Measurements from ENCODE around the gene PAK2.

PAK2 gene

DNA sequence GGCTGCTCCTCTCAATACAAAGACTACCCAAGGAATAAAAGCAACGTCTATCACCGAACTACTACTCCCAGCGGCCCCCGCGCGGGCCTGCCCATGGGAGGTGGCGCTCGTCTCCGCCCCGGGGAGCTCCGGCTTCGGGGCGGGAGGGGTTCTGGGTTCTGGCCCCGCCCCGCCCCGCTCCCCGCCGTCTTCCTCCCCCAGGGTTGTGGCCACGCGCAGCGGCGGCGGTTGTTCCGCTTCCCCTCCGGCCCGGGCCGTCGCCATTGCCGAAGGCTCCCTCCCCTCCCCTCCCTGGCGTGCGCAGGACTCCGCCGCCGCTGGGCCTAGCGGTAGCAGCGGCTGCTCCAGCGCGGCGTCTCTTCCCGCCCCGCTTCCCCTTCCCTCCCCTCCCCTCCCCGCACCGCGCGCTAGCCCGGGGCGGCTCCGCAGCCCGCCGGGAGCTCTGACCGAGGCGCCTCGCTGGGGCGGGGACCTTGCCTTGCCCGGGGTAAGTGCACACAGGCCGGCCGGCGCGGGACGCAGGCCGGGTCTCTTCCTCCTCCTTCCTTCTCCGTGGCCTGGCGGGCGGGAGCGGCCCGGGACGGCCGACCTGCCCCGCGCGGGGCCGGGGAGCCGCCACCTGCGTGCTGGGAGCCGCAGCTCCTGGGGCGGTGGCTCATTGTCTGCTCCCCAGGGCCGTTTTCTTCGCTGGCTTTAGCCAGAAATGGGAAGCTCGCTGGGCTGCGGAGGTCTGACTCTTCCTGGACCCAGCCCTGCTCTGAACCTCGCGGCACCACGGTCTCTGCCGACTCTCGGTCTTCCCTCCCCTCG is at the start of gene PAK2:
Gene PAK2 (plus strand): TSS at position 187 of the 810 bp plus-strand sequence. CDS start 42,790 bp downstream, outside the sequence.
- Histone ChIP-seq H3K9me3 (ENCODE audit: insufficient read depth, low read depth, low read length) (no peaks in the 10 kb centered on the region), H3K4me3 (ENCODE audit: low read length) (peak within 1 kb of the TSS; percentile 98), H3K9ac (ENCODE audit: low read depth, low read length) (peak within 1 kb of the TSS; percentile 94), H3K27ac (ENCODE audit: low read length) (peak within 1 kb of the TSS; percentile 79), H3K4me1 (ENCODE audit: insufficient read depth, low read length) (peaks cover 7% of the 10 kb centered on the region; the same call in 1 of the 2 replicates), H3K27me3 (ENCODE audit: insufficient read depth, low read length) (no peaks in the 10 kb centered on the region), H3K36me3 (ENCODE audit: insufficient read depth, low read depth, low read length) (no peaks in the 10 kb centered on the region)

DNA sequence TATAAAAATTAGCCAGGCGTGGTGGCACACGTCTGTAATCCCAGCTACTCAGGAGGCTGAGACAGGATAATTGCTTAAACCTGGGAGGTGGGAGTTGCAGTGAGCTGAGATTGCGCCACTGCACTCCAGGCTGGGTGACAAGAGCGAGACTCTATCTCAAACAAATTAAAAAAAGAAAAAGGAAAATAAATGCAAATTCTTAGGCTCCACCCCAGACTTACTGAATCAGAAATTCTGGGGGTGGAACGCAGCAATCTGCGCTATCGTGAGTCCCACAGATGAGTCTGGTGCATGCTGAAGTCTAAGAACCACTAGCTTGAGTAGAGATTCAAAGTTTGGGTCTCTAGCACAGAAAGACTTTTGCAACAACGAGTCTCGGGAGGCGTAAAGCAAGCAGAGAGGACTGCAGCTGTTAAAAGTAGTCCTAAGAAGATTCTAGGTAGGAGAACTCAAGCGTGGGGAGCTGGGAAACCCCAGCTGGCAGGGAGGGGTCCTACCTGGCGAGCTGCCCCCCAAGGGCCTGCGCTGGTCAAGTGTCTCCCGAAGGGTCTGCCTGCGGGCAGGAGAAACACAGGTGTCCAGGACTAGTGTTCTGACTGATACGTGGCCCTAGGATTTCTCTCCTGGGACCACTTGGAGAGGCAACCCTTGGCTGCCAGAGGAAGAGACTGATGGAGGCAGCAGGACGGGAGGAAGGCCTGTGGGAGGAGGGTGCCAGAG is 49.6 kb upstream of the PAK2 start:
- no peak overlapping the region for H3K27ac ChIP-seq (ENCODE audit: low read length)
- no peaks in the 10 kb centered on the region for H3K36me3 ChIP-seq (ENCODE audit: insufficient read depth, low read depth, low read length)
- H3K4me1 ChIP-seq (ENCODE audit: insufficient read depth, low read length), result no peaks in the 10 kb centered on the region; the same call in 1 of the 2 replicates
- no peaks in the 10 kb centered on the region for H3K27me3 ChIP-seq (ENCODE audit: insufficient read depth, low read length)
- no peak overlapping the region for H3K4me3 ChIP-seq (ENCODE audit: low read length)
- no peaks in the 10 kb centered on the region for H3K9me3 ChIP-seq (ENCODE audit: insufficient read depth, low read depth, low read length)
- H3K9ac ChIP-seq (ENCODE audit: low read depth, low read length), result no peak overlapping the region

DNA sequence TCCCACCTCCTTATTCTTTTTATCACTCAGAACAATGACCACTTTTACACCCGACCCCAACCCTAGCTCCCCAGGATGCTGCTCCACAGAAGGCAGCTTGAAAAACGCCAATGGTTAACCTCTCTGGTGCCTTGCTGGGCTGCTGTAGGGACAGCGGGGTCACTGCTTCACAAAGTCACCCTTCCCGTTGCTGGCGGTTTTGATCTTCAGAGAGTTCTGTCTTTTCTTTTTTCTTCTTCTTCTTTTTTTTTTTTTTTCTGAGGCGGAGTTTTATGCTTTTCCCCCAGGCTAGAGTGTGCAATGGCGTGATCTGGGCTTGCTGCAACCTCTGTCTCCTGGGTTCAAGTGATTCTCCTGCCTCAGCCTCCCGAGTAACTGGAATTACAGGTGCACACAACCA is 48.3 kb upstream of the PAK2 start:
- no peaks in the 10 kb centered on the region for H3K9me3 ChIP-seq (ENCODE audit: insufficient read depth, low read depth, low read length)
- H3K27me3 ChIP-seq (ENCODE audit: insufficient read depth, low read length), result no peaks in the 10 kb centered on the region
- no peak overlapping the region for H3K9ac ChIP-seq (ENCODE audit: low read depth, low read length)

DNA sequence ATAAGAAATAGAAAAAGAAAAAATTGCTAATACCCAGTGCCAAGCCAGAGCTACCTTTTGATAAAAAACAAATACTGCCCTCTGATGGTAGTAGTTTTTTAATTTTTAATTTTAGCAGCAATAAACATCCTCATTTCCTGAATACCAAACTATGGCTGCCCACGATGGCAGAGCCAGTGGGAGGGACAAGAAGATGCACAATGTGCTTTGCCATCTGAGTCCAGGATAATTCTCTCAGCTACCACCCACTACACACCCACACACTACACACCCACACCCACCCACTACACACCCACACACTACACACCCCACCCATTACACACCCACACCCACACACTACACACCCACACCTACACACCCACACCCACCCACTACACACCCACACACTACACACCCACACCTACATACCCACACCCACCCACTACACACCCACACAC is 45.4 kb upstream of the PAK2 start:
- Histone ChIP-seq H3K27me3 (ENCODE audit: insufficient read depth, low read length) (no peaks in the 10 kb centered on the region), H3K27ac (ENCODE audit: low read length) (no peak overlapping the region), H3K36me3 (ENCODE audit: insufficient read depth, low read depth, low read length) (no peaks in the 10 kb centered on the region), H3K9ac (ENCODE audit: low read depth, low read length) (no peak overlapping the region), H3K4me1 (ENCODE audit: insufficient read depth, low read length) (no peaks in the 10 kb centered on the region), H3K9me3 (ENCODE audit: insufficient read depth, low read depth, low read length) (no peaks in the 10 kb centered on the region), H3K4me3 (ENCODE audit: low read length) (no peak overlapping the region)

More for the DNA sequence above, 48.3 kb upstream of the PAK2 start:
- Histone ChIP-seq H3K4me3 (ENCODE audit: low read length) (no peak overlapping the region), H3K4me1 (ENCODE audit: insufficient read depth, low read length) (no peaks in the 10 kb centered on the region), H3K36me3 (ENCODE audit: insufficient read depth, low read depth, low read length) (no peaks in the 10 kb centered on the region), H3K27ac (ENCODE audit: low read length) (no peak overlapping the region)

DNA sequence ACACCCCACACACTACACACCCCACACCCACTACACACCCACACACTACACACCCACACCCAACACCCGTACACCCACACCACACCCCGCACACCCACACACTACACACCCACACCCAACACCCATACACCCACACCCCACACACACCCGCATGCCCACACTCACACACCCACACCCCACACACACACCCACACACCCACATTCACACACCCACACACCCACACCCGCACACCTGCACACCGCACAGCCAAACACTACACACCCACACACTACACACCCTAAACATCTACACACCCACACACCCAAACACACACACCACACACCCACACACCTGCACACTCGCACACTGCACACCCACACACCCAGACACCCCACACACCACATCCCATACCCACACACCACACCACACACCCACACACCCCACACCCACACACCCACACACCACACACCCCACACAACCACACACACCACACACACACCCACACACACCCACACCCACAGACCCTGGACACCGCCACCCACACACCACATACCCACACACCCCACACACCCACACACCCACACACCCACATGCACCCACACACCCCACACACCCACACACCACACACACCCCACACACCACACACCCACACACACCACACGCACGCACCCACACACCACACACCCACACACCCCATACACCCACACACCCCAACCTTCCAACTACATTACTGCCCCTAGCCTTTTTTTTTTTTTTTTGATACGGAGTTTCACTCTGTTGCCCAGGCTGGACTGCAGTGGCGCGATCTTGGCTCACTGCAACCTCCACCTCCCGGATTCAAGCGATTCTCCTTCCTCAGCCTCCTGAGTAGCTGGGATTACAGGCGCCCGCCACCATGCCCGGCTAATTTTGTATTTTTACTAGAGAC is 44.5 kb upstream of the PAK2 start:
- Histone ChIP-seq H3K4me3 (ENCODE audit: low read length) (no peak overlapping the region), H3K36me3 (ENCODE audit: insufficient read depth, low read depth, low read length) (no peaks in the 10 kb centered on the region), H3K4me1 (ENCODE audit: insufficient read depth, low read length) (no peaks in the 10 kb centered on the region), H3K27me3 (ENCODE audit: insufficient read depth, low read length) (no peaks in the 10 kb centered on the region), H3K9me3 (ENCODE audit: insufficient read depth, low read depth, low read length) (no peaks in the 10 kb centered on the region), H3K9ac (ENCODE audit: low read depth, low read length) (no peak overlapping the region), H3K27ac (ENCODE audit: low read length) (no peak overlapping the region)

DNA sequence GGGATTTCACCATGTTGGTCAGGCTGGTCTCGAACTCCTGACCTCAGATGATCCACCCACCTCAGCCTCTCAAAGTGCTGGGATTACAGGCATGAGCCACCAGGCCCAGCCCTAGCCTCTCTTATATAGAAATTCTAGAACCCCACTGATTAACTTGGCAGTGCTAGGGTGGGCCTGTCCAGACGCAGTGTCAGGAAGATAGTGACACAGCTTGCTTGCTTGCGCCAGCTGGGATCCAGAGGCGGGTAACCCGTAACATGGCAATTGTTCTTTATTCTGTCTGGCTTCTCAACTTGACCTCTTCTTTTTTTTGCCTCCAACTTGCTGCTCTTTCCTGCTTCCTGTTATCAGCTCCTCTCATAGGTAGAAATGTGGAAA is 43.8 kb upstream of the PAK2 start:
- H3K27me3 ChIP-seq (ENCODE audit: insufficient read depth, low read length), result no peaks in the 10 kb centered on the region
- no peak overlapping the region for H3K9ac ChIP-seq (ENCODE audit: low read depth, low read length)

DNA sequence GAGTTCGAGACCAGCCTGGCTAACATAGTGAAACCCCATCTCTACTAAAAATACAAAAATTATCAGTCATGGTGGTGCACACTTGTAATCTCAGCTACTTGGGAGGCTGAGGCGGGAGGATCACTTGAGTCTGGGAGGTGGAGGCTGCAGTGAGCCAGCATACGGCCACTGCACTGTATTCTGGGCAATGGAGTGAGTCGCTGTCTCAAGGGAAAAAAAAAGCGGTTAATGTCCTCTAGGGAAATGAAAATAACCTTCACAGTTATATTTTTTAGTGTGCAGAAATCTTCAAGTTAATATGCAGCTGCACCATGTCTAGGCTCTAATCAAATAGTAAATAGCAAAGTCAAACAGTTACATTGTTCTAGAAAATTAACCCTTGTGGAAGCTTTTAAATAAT is 42.4 kb upstream of the PAK2 start:
- Histone ChIP-seq H3K4me3 (ENCODE audit: low read length) (no peak overlapping the region), H3K9me3 (ENCODE audit: insufficient read depth, low read depth, low read length) (no peaks in the 10 kb centered on the region), H3K4me1 (ENCODE audit: insufficient read depth, low read length) (no peaks in the 10 kb centered on the region), H3K36me3 (ENCODE audit: insufficient read depth, low read depth, low read length) (no peaks in the 10 kb centered on the region), H3K27ac (ENCODE audit: low read length) (no peak overlapping the region), H3K27me3 (ENCODE audit: insufficient read depth, low read length) (no peaks in the 10 kb centered on the region), H3K9ac (ENCODE audit: low read depth, low read length) (no peak overlapping the region)

More for the DNA sequence above, 43.8 kb upstream of the PAK2 start:
- no peak overlapping the region for H3K4me3 ChIP-seq (ENCODE audit: low read length)
- no peaks in the 10 kb centered on the region for H3K4me1 ChIP-seq (ENCODE audit: insufficient read depth, low read length)
- no peak overlapping the region for H3K27ac ChIP-seq (ENCODE audit: low read length)
- no peaks in the 10 kb centered on the region for H3K9me3 ChIP-seq (ENCODE audit: insufficient read depth, low read depth, low read length)
- H3K36me3 ChIP-seq (ENCODE audit: insufficient read depth, low read depth, low read length), result no peaks in the 10 kb centered on the region

DNA sequence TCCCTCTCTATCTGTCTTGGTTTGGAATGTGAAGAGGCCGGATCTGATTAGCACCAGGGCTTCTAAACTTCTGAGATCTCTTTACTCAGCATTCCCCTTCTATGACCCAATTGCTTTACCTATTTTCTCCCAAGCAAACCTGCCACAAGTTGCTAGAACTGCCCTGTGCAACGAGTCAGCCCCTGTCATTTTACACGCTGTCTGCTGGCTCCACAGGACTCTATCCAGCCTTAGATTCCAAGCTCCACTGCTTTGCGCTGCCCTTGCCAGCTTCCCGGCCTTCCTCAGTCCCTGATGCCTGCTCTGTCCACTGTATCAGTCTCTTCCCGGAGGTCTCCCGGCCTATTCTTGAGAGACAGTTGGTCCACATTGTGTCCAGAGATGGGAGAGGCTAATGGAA is 39.9 kb upstream of the PAK2 start:
- H3K36me3 ChIP-seq (ENCODE audit: insufficient read depth, low read depth, low read length), result no peaks in the 10 kb centered on the region
- H3K4me3 ChIP-seq (ENCODE audit: low read length), result no peak overlapping the region
- no peak overlapping the region for H3K27ac ChIP-seq (ENCODE audit: low read length)
- H3K4me1 ChIP-seq (ENCODE audit: insufficient read depth, low read length), result no peaks in the 10 kb centered on the region
- H3K9me3 ChIP-seq (ENCODE audit: insufficient read depth, low read depth, low read length), result no peaks in the 10 kb centered on the region
- no peak overlapping the region for H3K9ac ChIP-seq (ENCODE audit: low read depth, low read length)
- no peaks in the 10 kb centered on the region for H3K27me3 ChIP-seq (ENCODE audit: insufficient read depth, low read length)

DNA sequence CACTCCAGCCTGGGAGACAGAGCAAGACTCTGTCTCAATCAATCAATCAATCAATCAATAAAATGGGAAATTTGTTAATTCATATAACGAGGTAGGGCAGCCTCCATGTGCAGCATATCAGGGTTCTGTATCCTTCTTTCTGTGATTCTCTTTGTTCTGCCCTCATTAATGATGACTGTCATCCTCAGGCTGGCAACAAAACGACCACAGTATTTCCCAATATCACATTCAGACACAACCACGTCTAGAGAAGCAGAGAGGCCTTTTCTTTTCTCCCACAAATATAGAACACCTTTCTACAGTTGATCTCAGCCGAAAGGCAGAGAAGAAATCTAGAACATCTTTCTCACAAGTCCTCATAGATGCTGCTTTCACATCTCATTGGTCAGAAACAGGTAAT is 38.9 kb upstream of the PAK2 start:
- no peaks in the 10 kb centered on the region for H3K4me1 ChIP-seq (ENCODE audit: insufficient read depth, low read length)
- H3K9me3 ChIP-seq (ENCODE audit: insufficient read depth, low read depth, low read length), result no peaks in the 10 kb centered on the region
- H3K9ac ChIP-seq (ENCODE audit: low read depth, low read length), result no peak overlapping the region
- H3K4me3 ChIP-seq (ENCODE audit: low read length), result no peak overlapping the region
- no peaks in the 10 kb centered on the region for H3K27me3 ChIP-seq (ENCODE audit: insufficient read depth, low read length)
- no peak overlapping the region for H3K27ac ChIP-seq (ENCODE audit: low read length)
- no peaks in the 10 kb centered on the region for H3K36me3 ChIP-seq (ENCODE audit: insufficient read depth, low read depth, low read length)

DNA sequence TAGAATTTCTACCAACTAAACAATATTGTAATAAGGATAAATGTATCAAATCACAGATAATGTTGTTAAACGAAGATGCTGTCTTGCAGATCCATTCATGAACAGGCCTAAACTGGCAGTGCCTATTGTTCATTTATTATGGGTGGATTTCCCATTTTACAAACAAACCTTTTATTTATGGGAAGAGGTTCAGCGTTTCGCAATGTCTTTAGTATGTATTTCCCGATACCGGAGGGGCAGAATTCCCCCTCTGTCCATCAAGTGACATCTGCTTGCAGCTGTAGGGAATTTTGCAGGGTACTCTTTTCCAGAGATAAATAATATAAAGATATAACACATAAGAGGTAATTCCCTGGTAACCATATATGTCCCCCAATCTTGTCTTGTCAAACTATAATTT is 33.3 kb upstream of the PAK2 start:
- H3K4me1 ChIP-seq (ENCODE audit: insufficient read depth, low read length), result no peaks in the 10 kb centered on the region
- H3K4me3 ChIP-seq (ENCODE audit: low read length), result no peak overlapping the region
- H3K9me3 ChIP-seq (ENCODE audit: insufficient read depth, low read depth, low read length), result no peaks in the 10 kb centered on the region
- H3K36me3 ChIP-seq (ENCODE audit: insufficient read depth, low read depth, low read length), result no peaks in the 10 kb centered on the region
- H3K9ac ChIP-seq (ENCODE audit: low read depth, low read length), result no peak overlapping the region
- H3K27me3 ChIP-seq (ENCODE audit: insufficient read depth, low read length), result peaks cover 7% of the 10 kb centered on the region
- no peak overlapping the region for H3K27ac ChIP-seq (ENCODE audit: low read length)

DNA sequence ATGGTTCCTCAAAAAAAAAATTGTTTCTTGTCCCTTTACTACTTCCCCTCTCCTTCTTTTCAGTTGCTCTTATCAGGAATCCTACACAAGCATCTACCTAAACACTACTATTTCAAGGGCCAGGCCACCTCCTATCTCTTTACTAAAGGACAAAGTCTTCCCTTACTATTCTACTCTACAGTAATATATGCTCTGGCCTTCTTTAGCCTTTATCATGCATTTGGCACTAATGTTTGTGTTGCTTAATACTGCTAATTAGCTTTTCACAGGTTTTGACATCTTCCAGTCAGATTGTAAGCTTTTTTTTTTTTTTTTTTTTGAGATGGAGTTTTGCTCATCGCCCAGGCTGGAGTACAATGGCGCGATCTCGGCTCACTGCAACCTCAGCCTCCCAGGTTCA is 32.9 kb upstream of the PAK2 start:
- Histone ChIP-seq H3K27me3 (ENCODE audit: insufficient read depth, low read length) (peaks cover 11% of the 10 kb centered on the region), H3K4me3 (ENCODE audit: low read length) (no peak overlapping the region), H3K27ac (ENCODE audit: low read length) (no peak overlapping the region), H3K9ac (ENCODE audit: low read depth, low read length) (no peak overlapping the region), H3K9me3 (ENCODE audit: insufficient read depth, low read depth, low read length) (no peaks in the 10 kb centered on the region), H3K36me3 (ENCODE audit: insufficient read depth, low read depth, low read length) (no peaks in the 10 kb centered on the region), H3K4me1 (ENCODE audit: insufficient read depth, low read length) (no peaks in the 10 kb centered on the region)

Data from iPS-20b (cell line).